Suppressor macrophage treated with lipopolysaccharide for 4 hours (primary cell): ENCODE data around the gene PARD3B.
"Not testable (repeated sequence)": the region's sequence is repeated elsewhere in the genome, so short reads cannot be mapped to it uniquely, and the experiment has no call there.

Experiments
- DNase-seq: peaks from one replicate; pipeline ENCODE4 v3.0.0-alpha.2; 2020

The PARD3B gene

GRCh38 chr2:205451901-205452512, 906.7 kb downstream of the PARD3B start:
- no peak for DNase-seq

DNA sequence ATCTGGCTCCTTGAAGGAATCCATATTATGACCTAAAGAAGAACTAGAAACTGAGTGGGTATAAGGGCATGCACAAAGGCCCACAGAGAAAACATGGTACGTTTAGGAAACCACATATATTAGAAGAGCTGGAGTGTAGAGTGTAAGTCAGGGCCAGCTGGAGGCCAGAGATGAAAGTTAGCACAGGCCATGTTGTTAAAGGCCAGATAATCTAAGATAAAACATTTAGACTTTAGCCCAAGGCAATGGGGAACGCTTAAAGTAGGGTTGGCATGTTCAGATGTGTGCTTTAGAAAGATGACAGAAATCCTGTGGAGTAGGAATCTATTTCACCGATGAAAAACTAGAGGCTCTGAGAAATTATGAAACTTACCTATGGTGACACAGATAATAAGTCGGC, 907.9 kb downstream of the PARD3B start:
- no peak for DNase-seq

DNA sequence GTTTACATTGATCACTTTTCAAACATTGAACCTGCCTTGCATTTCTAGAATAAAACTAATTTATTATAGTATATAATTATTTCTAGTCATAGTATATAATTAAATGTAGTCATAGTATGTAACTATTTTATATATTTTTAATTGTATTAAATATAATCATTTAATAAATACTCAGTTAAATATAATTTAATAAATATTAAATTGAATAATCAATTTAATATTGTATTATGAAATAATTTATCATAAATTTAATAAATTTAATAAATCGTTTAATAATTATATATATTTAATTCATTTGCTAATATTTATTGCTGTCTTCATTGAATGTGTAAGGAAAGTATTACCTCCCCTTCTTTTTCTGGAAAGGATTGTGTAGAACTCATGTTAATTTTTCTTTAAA, 911.4 kb downstream of the PARD3B start:
- DNase-seq, result no peak

GRCh38 chr2:205460217-205460616, 914.9 kb downstream of the PARD3B start:
- no peak for DNase-seq

DNA sequence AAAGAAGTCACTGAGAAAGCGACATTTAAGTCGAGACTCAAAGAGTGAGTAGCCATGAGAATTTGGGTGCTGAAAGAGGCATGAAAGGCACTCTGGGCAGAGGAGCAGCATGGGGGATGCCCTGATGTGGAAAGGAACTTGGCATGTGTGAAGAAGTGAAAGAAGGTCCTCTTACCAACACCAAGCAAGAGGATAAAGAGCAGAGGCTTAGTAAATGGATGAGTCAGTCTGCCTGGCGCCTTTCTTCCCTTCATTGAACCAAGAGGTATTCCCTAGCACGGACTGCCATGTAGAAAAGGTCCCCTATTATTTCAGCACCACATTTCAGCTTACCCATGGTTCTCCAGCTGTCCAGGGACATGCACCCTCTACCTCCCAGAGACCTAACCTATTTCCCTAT, 915.9 kb downstream of the PARD3B start:
- DNase-seq, result no peak

DNA sequence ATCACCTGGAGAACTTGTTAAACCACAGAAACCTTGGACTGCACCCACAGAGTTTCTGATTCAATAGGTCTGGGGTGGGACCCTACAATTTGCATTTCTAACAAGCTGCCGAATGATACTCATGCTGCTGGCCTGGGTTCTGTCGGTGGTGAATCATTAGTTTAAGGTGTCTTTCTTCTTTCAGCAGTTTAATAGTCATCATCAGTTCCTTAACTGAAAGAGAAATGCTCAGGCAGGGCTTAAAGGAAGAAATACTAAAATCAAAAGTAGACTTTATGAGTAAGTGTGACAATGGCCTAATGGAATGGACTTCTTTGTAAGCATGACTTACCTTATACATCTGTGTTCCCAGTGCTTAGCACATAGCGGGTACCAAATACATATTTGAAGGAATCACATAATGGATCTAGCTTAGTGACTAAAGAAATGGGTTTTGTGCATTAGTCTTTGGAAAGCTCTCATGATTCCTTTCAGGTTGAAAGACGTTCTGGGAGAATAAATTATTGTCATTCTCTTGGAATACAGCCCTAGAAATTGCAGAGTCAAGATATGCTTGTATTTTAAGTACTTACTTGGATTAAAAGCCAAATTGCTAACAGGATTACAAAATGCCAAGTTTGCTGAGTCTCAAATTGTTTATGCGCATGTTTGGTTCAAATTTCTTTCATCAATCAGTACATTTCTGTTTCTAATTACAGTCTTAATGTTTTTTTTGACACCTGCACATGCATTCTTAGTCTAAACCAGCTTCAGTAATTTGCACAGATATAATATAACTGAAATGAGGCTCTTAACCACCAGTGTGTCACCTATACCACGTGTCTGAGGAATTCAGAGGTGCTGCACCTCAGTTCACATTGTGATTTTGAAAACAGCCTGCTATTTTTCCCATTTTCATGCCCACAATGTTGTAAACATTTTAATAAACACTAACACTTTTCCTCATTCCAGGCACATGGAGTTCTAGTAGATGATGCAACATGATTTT, 916.7 kb downstream of the PARD3B start:
- DNase-seq, result no peak

- no peak for DNase-seq
Observed at GRCh38 chr2:205462681-205463345, 917.5 kb downstream of the PARD3B start.

DNA sequence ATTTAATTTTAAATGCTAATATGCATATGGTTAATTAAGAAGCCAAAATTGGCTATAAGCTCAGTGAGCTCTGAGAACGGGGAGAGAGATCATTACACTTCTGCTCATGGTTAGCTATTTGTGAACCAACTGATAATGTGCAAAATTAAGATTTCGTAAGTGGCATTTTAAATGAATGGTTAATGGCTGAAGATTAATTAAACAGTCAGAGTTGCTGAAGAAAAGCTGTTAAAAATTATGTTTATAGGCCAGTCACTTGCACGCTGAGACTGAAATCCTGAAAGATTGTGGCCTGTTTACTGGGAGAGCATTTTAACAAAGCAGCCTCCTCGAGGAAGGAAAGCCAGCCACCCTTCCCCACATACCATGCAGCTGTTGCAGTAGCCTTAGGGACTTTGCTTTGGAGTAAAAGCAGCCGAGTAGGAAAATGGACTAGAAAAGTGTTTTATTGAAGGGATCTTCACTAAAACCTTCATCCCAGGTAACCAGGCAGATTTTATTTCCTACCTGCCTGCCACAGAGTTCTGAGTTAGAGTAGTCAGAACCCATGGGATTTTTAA, 918.3 kb downstream of the PARD3B start:
- no peak for DNase-seq

GRCh38 chr2:205464681-205465080, 919.4 kb downstream of the PARD3B start:
- DNase-seq, result no peak

GRCh38 chr2:205465791-205466190, 920.5 kb downstream of the PARD3B start:
- DNase-seq, result no peak

- no peak for DNase-seq
Observed at GRCh38 chr2:205471776-205472175, 926.5 kb downstream of the PARD3B start.

- DNase-seq, result no peak
Observed at GRCh38 chr2:205473791-205474190, 928.5 kb downstream of the PARD3B start.

DNA sequence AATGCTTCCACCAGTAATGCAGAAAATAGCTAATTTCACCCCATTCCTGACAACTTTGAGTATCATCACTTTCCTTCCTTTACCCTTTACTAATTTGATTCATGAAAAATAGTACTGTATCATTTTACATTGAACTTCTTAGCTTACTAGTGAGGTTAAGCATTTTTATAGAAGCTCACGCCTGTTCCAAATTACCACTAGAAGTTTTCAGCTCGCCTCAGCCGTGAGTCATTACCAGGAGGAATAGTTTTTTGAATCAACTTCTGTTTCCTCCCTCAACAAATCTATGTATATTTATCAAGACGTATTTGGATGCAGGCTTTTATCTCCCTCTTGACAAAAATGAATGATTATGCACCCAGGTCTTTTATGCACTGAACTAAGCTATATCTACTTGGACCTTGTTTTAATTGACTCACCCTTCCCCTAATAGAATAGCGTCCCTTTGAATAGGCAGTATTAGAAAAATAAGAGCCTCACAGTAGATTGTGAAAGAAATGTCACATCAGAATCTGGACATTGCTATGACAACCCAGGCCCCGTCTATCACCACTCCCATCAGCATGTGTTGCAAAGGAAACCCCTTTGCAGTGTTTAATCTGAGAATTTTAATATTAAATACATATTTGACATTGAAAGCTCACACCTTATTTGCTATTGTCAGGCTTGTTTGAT, 929.6 kb downstream of the PARD3B start:
- DNase-seq, result no peak

DNA sequence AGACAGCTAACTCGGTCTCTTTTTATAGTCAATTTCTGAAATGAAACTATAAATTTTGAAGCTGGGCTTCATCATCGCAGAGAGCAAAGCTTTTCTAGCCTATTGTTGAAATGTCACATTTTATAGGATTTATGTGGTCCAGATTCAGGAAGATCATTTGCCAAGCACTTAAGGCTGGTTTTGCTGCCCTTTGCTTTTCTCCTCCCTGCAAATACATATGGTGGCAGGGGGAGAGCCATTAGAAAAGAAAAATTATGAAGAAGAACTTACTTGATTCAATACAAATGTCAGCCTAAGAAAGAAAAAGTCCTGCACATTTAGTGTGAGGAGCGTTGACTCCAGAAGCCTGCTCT, 930.1 kb downstream of the PARD3B start:
- no peak for DNase-seq

DNA sequence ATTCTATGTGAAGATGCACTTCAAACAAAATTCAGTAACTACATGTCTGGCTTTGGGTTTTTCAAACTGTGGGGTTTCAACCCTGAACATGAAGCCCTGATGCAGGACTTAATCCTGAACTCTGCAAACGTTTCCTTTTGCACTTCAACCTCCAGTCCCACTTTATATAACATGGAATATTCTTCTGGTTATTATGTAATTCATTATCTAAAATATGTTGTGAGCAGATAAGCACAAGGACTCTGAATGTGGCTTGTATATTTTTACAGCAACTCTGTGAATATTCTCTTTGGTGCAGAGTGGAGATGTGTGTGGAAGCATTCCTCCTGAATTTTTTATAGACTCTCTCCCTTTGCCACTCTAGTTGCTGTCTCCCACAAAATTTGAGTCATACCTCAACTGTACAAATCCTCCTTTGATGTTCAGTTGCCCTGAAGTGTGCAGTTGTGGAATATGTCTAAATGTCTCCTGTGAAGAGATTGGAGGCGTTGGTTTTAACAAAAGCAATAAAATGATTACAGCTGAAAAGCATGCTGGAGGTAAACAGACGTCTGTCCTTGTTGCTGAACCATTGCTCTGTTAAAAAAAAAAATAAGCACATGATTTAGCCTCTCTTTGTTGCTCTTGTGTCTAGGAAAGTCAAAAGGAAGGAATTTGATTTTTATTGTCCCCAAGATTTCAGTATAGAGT, 931.9 kb downstream of the PARD3B start:
- DNase-seq, result no peak

DNA sequence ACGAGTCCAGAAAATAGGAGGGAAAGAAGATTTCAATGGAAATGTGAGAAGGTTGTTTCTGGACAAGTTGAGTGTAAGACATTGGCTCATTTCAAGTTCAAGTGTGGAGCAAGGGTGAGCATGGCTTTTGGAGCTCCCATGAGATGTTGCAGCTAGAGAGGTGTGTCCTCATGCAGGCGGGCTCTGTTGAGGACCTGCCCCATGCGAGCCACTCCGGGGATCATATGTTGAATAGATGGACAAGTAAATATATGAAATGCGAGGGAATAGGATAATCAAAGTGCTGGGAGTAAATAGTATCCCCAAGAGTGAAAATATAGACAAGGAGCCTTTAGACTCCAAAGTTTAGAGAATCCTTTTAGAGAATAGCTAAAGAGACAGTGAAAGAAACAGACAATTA, 936.6 kb downstream of the PARD3B start:
- DNase-seq, result no peak

GRCh38 chr2:205482399-205483081, 937.3 kb downstream of the PARD3B start:
- no peak for DNase-seq

- no peak for DNase-seq
Observed at GRCh38 chr2:205483095-205483494, 937.8 kb downstream of the PARD3B start.

- no peak for DNase-seq
Observed at GRCh38 chr2:205484215-205484614, 938.9 kb downstream of the PARD3B start.

DNA sequence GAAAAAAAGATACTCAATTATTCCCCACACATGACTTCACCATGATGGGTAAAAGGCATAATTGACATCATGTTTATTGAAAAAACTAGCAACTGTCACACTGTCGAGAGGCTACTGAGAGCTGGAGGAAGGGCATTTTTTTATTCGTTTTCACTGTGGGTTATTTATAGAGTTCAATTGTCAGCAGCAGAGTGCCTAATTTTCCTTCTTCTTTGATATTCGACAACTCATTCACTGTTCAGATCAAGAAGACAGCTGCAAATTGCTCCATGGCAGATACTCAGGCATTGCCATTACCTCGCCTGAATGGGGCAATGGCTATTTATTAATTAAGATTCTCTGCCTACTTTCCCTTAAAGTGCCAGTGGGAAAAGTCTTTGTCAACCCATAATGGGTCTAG, 939.5 kb downstream of the PARD3B start:
- DNase-seq, result no peak

DNA sequence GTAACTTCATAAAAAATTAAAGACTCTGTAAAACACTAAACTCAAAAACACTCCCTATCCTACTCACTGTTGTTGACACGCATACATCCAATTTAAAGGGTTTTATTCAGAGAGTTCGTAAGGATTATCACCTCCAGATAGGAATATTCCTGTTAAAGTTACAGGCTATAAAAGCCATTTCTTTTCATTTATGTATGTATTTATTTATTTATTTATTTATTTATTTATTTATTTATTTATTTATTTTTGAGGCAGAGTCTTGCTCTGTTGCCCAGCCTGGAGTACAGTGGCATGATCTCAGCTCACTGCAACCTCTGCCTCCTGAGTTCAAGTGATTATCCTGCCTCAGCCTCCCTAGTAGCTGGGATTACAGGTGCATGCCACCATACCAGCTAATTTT, 948.3 kb downstream of the PARD3B start:
- DNase-seq, result not testable (repeated sequence)
